DND-41 (cell line): ENCODE measurements around the gene TAF1A.

Source experiments
- ATAC-seq: fragments of 200-7000 bp; cut with Tn5 transposase; 3 replicates; pipeline ENCODE4 v1.9.1; 2021; ENCODE audit warnings: low read depth; ENCODE audit not compliant: insufficient read depth
- DNase-seq: peaks from one replicate; pipeline ENCODE4 v3.0.0-alpha.2; 2020
- H2AFZ ChIP-seq: 2 replicates; pipeline ENCODE4 v1.6.0; 2012; ENCODE audit warnings: low read depth, low read length
- H3K27ac ChIP-seq: 2 replicates; pipeline ENCODE4 v1.5.1; 2012; ENCODE audit warnings: low read length, inconsistent platforms
- H3K27me3 ChIP-seq: fragments of 200-600 bp; sonication (generic); 2 replicates; pipeline ENCODE4 v1.6.0; 2012; ENCODE audit warnings: low read length, mild to moderate bottlenecking, inconsistent platforms; ENCODE audit not compliant: insufficient read depth, poor library complexity
- H3K36me3 ChIP-seq: 2 replicates; pipeline ENCODE4 v1.5.1; 2012; ENCODE audit warnings: low read length, inconsistent platforms; ENCODE audit not compliant: insufficient read depth
- H3K4me1 ChIP-seq: 2 replicates; pipeline ENCODE4 v1.5.1; 2012; ENCODE audit warnings: mild to moderate bottlenecking, low read length; ENCODE audit not compliant: insufficient read depth
- H3K4me2 ChIP-seq: 2 replicates; pipeline ENCODE4 v1.6.0; 2012; ENCODE audit warnings: mild to moderate bottlenecking, moderate library complexity, low read length, inconsistent platforms; ENCODE audit not compliant: insufficient read depth
- H3K4me3 ChIP-seq, 2 experiments: fragments of 200-600 bp in 1 of 2; shearing (Covaris generic) in 1 of 2; 2 replicates each; pipeline ENCODE4 v1.5.1; 2012 to 2016; ENCODE audit warnings: inconsistent platforms in 2 of 2, low read length in 2 of 2, mild to moderate bottlenecking in 2 of 2, low read depth in 1 of 2, moderate library complexity in 1 of 2
- H3K79me2 ChIP-seq: 2 replicates; pipeline ENCODE4 v1.6.0; 2012; ENCODE audit warnings: low read length, inconsistent platforms; ENCODE audit not compliant: insufficient read depth
- H3K9ac ChIP-seq: 2 replicates; pipeline ENCODE4 v1.6.0; 2012; ENCODE audit warnings: low read depth, mild to moderate bottlenecking, inconsistent platforms, low read length, moderate library complexity
- H3K9me3 ChIP-seq: 2 replicates; pipeline ENCODE4 v1.5.1; 2012; ENCODE audit warnings: low read length, moderate library complexity, mild to moderate bottlenecking, inconsistent platforms; ENCODE audit not compliant: insufficient read depth, severe bottlenecking
- H4K20me1 ChIP-seq: 2 replicates; pipeline ENCODE4 v1.6.0; 2012; ENCODE audit warnings: low read length; ENCODE audit not compliant: insufficient read depth
- EZH2 ChIP-seq: IDR thresholded peaks from 3 replicates; pipeline ENCODE4 v1.6.1; 2012; ENCODE audit warnings: borderline replicate concordance, low read depth, mild to moderate bottlenecking, moderate library complexity, low read length, inconsistent platforms; ENCODE audit not compliant: severe bottlenecking
- TF ChIP-seq, protein P1 (sequence below): IDR thresholded peaks from 2 replicates; pipeline ENCODE4 v1.5.1; 2012; ENCODE audit warnings: borderline replicate concordance, low read length, moderate library complexity, mild to moderate bottlenecking; ENCODE audit not compliant: poor library complexity, severe bottlenecking; ENCODE audit errors: extremely low read depth

TAF1A gene

DNA sequence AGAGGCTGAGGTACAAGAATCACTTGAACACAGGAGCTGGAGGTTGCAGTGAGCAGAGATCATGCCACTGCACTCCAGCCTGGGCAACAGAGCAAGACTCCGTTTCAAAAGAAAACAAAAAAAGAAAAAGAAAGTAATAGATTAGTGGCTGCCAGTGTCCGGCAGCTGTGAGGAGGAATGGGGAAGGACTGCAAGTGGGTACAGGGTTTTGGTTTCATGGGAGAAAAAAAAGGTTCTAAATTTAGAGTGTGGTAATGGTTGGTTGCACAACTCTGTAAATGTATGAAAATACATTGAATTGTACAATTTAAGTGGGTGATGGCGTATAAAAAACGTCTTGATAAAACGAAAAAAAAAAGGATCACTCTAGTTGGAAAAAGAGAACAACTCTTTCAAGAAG, 6.7 kb downstream of the TAF1A start:
- no peak for TF ChIP-seq EZH2
- TF ChIP-seq, protein P1, sequence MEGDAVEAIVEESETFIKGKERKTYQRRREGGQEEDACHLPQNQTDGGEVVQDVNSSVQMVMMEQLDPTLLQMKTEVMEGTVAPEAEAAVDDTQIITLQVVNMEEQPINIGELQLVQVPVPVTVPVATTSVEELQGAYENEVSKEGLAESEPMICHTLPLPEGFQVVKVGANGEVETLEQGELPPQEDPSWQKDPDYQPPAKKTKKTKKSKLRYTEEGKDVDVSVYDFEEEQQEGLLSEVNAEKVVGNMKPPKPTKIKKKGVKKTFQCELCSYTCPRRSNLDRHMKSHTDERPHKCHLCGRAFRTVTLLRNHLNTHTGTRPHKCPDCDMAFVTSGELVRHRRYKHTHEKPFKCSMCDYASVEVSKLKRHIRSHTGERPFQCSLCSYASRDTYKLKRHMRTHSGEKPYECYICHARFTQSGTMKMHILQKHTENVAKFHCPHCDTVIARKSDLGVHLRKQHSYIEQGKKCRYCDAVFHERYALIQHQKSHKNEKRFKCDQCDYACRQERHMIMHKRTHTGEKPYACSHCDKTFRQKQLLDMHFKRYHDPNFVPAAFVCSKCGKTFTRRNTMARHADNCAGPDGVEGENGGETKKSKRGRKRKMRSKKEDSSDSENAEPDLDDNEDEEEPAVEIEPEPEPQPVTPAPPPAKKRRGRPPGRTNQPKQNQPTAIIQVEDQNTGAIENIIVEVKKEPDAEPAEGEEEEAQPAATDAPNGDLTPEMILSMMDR, result no peak
- Histone ChIP-seq H3K79me2 (peaks cover 36% of the 10 kb centered on the region), H3K4me2 (no peak overlapping the region), H3K27ac (no peak overlapping the region), H3K4me1 (peaks cover 20% of the 10 kb centered on the region), H4K20me1 (no peaks in the 10 kb centered on the region), H3K9me3 (no peaks in the 10 kb centered on the region), H3K36me3 (peaks cover 58% of the 10 kb centered on the region), H3K27me3 (no peaks in the 10 kb centered on the region), H3K4me3 (no peak overlapping the region), H2AFZ (no peak overlapping the region), H3K9ac (no peak overlapping the region)
- ATAC-seq, result no peak
- DNase-seq, result no peak

DNA sequence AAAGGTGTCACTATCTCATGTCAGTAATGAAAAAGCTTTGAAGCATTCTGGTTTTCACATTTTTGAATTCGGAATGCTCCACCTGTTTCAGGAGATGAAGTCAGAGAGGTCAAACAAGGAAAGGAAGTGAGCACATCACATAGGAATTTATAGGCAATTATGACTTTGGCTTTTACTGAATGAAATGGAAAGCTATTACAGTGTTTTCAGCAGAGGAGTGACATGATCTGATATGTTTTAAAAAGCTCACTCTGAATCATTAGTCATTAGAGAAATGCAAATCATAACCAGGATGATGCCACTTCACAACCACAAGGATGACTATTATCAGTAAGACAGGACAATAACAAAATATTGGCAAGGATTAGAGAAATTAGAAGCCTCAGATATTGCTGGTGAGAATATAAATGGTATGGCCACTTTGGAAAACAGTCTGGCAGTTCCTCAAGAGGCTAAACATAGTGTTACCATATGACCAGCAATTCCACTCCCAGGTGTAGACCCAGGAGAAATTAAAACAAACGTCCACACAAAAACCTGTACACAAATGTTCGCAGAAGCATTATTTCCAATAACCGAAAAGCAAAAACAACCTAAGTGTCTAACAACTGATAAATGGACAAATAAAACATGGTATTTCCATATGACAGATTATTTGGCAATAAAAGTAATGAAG, 7.5 kb downstream of the TAF1A start:
- peaks cover 13% of the 10 kb centered on the region; the same call in 1 of the 2 replicates for H3K4me1 ChIP-seq
- DNase-seq, result no peak
- H2AFZ ChIP-seq, result no peak overlapping the region
- peaks cover 32% of the 10 kb centered on the region for H3K79me2 ChIP-seq
- H3K27ac ChIP-seq, result no peak overlapping the region
- no peak overlapping the region for H3K4me2 ChIP-seq
- no peak for ATAC-seq
- TF ChIP-seq EZH2, result no peak
- TF ChIP-seq, protein P1, result no peak
- no peaks in the 10 kb centered on the region for H3K9me3 ChIP-seq
- peaks cover 59% of the 10 kb centered on the region for H3K36me3 ChIP-seq
- H3K4me3 ChIP-seq, result no peak overlapping the region
- H4K20me1 ChIP-seq, result no peaks in the 10 kb centered on the region
- no peak overlapping the region for H3K9ac ChIP-seq
- no peaks in the 10 kb centered on the region for H3K27me3 ChIP-seq

DNA sequence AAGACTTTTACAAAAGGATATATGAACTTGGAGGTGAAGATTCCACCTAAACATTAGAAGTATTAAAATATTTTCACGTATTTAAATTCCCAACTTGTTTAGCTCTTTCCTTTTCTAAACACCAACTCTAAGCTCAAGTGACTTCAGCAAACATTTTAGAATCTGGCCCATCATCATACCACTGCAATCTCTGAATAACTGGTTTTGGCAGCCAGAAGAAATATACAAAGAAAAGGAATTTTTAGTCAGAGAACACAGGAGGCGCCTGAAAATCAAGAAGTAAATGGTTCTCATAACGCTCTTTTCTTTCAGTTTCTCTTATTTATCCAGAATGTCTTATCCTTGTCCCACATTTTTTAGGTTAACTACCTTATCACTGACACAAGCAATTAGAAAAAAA, 10.4 kb downstream of the TAF1A start:
- DNase-seq (no peak), ATAC-seq (no peak)
- H2AFZ ChIP-seq, result no peak overlapping the region
- no peak overlapping the region for H3K27ac ChIP-seq
- H3K4me1 ChIP-seq, result no peaks in the 10 kb centered on the region
- no peaks in the 10 kb centered on the region for H4K20me1 ChIP-seq
- H3K9me3 ChIP-seq, result no peaks in the 10 kb centered on the region
- no peak overlapping the region for H3K4me2 ChIP-seq
- no peak overlapping the region for H3K4me3 ChIP-seq
- H3K36me3 ChIP-seq, result peaks cover 66% of the 10 kb centered on the region
- H3K79me2 ChIP-seq, result peaks cover 13% of the 10 kb centered on the region
- H3K27me3 ChIP-seq, result no peaks in the 10 kb centered on the region
- TF ChIP-seq, protein P1, result no peak
- no peak for TF ChIP-seq EZH2
- H3K9ac ChIP-seq, result no peak overlapping the region
